Stimulated activated CD8-positive, alpha-beta memory T cell treated with anti-CD3 and anti-CD28 coated beads, Interleukin-4, amount 100 ng/mL, for 4 hours (primary cell): ENCODE results near the gene F2RL3.
"Not testable (repeated sequence)": the region's sequence is repeated elsewhere in the genome, so short reads cannot be mapped to it uniquely, and the experiment has no call there.

Source experiments
- DNase-seq, 2 donors: peaks; one replicate each; pipeline ENCODE4 v3.0.0-alpha.2; 2020; ENCODE audit warnings: low read depth in 2 of 2, low spot score in 1 of 2

Gene F2RL3

DNA sequence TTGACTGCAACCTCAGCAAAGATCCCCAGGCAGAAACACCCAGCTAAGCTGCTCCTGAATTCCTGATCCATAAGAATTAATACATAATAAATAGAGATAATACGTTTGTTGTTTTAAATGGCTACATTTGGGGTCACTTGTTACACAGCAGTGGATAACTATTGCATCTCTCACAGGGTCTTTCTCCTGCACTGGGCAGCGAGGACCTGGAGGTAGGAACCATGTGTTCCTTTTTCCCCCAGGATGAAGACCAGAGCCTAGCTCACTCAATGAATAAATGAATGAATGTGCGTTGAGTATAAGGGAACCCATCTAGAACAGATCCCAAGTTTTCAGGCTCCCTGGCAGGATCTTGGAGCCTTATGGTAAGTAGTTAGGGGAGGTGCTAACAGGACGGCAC is 30.7 kb downstream of the F2RL3 start:
- no peak for DNase-seq

DNA sequence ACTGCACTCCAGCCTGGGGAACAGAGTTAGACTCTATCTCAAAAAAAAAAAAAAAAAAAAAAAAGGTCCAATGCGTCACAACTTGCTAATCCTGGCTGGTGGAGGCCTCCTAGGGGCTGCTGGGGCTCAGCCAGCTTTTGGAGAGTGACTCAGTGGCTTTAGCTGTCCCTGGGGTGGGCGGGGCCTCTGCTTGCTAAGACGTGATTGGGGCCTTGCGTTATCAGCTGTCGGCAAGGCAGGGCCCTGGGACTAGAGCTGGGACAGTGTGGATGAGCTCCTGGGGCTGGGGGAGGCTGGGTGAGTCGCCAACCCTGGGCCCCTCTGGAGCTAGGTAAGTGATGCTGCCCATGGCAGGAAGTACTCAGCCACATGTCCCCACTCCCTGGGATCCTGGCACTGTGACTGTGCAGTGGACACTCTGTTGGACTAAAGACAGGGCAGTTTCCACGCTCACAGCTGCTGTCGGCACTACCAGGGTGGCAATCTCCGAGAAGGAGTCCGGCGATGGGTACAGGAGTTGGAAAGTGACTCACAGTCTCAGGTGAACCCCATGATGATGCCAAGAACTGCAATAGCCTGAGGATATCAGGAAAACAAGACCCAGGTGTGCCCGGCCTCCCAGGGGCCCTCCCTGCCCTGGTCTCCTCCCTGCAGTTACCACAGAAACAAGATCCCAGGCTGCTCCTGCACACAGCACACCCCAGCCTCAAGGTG is 32.2 kb downstream of the F2RL3 start:
- no peak for DNase-seq

DNA sequence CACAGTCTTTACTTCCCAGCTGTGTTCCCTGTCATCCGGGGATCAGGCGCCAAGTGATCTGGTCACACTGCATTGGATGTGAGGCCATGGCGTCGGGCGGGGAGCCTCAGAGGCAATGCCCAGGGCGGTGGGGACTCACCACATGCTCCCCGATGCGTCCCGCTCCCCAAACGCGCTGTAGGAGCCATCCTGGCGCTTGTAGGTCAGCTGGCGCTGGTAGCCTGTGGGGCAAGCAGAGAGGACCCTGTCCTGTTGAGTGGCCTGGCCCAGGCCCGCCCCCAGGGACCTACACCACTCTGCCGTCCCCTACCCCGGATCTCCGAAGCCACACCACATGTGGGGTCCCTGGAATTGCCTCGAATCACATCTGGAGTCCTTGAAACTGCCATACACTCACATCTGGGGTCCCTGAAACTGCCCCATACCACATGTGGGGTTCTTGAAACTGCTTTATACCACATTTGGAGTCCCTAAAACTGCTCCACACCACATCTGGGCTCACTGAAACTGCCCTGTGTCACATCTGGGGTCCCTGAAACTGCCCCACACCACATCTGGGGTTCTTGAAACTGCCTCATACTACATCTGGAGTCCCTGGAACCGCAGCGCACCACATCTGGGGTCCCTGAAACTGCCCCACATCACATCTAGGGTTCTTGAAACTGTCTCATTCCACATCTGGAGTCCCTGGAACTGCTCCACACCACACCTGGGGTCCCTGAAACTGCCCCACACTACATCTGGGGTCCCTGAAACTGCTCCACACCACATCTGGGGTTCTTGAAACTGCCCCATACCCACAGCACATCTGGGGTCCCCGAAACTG is 33.2 kb downstream of the F2RL3 start:
- DNase-seq, result no peak

DNA sequence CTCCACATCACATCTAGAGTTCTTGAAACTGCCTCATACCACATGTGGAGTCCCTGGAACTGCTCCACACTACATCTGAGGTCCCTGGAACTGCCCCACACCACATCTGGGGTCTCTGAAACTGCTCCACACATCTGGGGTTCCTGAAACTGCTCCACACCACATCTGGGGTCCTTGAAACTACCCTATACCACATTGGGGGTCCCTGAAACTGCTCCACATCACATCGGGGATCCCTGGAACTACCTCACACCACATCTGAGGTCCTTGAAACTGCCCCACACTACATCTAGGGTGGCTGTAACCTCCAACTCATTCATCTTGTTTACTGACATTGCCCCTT is 33.8 kb downstream of the F2RL3 start:
- DNase-seq, result no peak

GRCh38 chr19:16922949-16923348 is 34.1 kb downstream of the F2RL3 start:
- no peak for DNase-seq

DNA sequence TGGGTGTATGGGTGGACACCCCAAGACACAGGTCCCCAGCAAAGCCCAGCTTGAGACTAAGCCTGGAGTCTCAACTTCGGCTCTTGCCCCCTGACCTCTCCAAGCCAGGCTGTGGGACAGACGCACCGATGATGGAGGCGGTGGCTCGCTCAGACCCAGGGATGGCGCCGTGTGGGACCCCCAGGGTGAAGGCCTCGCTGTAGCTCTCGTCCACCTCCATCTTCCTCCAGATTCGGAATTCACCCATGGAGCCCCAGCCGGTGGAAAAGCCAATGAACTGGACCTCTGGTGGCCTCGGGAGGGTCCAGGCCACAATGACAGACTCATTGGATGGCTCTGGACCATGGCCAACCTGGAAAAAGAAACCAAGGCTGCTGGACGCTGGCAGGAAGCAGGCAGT is 39.1 kb downstream of the F2RL3 start:
- no peak for DNase-seq

DNA sequence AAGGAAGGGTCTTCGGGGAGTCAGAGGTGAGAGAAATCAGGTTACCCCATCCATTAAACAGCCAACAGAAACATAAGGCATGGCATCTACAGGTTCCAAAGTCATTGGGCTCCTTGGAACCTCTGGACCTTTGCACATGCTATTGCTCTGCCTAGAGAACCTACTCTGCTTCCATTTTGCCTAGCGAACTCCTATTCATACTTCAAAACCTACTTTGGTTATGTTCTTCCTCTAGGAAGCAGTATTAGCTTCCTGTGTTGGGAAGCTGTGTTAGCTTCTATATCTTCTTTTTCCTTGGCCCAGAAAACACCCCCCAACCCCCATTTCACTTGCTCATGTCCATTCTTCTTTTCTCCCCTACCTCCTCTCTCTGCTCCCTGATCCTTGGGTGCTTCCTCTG is 39.6 kb downstream of the F2RL3 start:
- DNase-seq, result no peak

DNA sequence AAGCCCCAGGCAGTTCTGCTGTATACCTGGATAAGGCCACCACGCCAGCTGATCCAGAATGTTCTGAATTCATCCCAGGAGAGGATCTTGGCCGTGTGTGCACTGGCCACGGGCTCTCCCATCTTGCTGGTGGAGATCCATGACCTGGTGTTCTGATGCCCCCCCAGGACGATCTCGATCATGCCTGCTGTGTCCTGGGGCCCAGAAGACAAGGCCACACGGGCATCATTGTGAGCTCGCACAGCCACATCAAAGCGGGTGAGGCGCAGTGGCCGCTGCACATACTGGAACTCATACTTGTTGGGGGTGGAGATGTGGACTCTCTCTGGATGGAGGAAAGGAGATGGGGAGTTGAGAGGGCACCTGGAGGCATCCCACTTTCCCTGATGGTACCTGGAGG is 40.1 kb downstream of the F2RL3 start:
- no peak for DNase-seq

DNA sequence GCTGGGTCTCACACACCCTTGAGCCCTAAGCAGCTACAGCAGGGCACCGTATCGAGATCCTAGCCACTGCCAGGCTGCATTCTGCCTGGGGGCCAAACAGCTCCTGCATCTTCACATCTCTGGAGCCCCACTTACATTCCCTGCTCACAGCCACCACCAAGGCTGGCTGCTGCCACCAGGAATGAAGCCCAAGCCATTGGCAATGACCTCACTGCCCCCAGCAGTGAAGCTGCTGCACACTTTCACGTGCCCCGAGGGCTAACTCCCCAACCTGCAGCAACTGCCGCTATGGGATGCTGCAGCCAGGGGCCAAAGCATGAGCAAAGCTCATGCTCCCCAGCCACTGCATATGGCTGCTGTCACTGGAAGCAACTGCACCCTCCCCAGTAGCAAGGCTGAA is 42.0 kb downstream of the F2RL3 start:
- DNase-seq, result no peak

- no peak for DNase-seq
Measured at GRCh38 chr19:16931306-16931705, 42.5 kb downstream of the F2RL3 start.

- no peak for DNase-seq
Measured at GRCh38 chr19:16934489-16934888, 45.7 kb downstream of the F2RL3 start.

DNA sequence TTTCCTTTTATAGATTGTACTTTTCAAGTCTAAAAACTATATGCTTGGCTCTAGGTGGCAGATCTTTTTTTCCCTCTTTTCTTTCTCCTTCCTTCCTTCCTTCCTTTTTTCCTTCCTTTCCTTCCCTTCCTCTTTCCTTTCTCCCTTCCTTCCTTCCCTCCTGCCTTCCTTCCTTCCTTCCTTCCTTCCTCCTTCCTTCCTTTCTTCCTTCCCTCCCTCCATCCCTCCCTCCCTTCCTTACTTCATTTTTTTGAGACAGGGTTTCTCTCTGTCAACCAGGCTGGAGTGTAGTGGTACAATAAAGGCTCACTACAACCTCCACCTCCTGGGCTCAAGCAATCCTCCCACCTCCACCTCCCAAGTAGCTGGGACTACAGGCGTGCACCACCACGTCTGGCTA is 48.1 kb downstream of the F2RL3 start:
- DNase-seq, result no peak

DNA sequence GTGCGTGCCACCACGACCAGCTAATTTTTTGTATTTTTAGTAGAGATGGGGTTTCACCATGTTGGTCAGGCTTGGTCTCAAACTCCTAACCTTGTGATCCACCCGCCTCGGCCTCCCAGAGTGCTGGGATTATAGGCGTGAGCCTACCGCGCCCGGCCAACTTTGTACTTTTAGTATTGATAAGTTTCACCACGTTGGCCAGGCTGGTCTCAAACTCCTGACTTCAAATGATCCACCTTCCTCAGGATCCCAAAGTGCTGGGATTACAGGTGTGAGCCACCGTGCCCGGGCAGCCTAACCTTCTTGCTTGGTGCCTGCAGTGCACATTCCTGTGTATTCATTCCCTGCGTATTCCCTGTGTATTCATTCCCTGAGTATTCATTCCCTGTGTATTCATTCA is 49.0 kb downstream of the F2RL3 start:
- DNase-seq, result not testable (repeated sequence)

- DNase-seq, result no peak
Measured at GRCh38 chr19:16938211-16938610, 49.4 kb downstream of the F2RL3 start.

DNA sequence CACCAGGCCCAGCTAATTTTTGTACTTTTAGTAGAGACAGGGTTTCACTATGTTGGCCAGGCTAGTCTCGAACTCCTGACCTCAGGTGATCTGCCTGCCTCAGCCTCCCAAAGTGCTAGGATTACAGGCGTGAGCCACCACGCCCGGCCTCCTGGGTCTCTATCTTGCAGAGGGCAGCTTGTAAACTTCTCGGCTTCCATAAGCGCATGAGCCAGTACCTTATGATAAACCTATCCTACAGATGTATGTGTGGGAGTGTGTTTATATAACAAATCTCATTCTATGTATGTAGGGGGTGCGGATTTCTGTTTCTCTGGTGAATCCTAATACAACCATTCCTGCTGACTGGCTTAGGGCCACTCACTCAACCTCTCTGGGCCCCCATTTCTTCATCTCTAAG is 51.3 kb downstream of the F2RL3 start:
- not testable (repeated sequence) for DNase-seq

- DNase-seq, result no peak
Measured at GRCh38 chr19:16940626-16941025, 51.8 kb downstream of the F2RL3 start.
